SJCRH30 (cell line): Measurements from ENCODE around the gene NCF2. TPM values are rescaled to one million over a fixed set of nuclear protein-coding genes. Genes with fewer than 3 reads are reported as not detected.
A peak's percentile ranks its signal among the peaks of the same experiment; 100 is the strongest.

ENCODE experiments used
- DNase-seq, 2 experiments: peaks; one replicate each; pipeline ENCODE4 v3.0.0-alpha.2; 2015 to 2020
- H3K27ac ChIP-seq: fragments of 250-450 bp; sonication (Bioruptor Pico); 2 replicates; pipeline ENCODE4 v1.5.1; 2020; ENCODE audit warnings: mild to moderate bottlenecking, moderate library complexity
- H3K27me3 ChIP-seq: fragments of 250-450 bp; sonication (Bioruptor Pico); 2 replicates; pipeline ENCODE4 v1.5.1; 2020; ENCODE audit warnings: mild to moderate bottlenecking, moderate library complexity
- H3K36me3 ChIP-seq: fragments of 250-450 bp; sonication (Bioruptor Pico); 2 replicates; pipeline ENCODE4 v1.5.1; 2020; ENCODE audit warnings: mild to moderate bottlenecking, moderate library complexity
- H3K4me1 ChIP-seq: fragments of 250-450 bp; sonication (Bioruptor Pico); 2 replicates; pipeline ENCODE4 v1.5.1; 2020; ENCODE audit warnings: mild to moderate bottlenecking, moderate library complexity
- H3K4me3 ChIP-seq: fragments of 250-450 bp; sonication (Bioruptor Pico); 2 replicates; pipeline ENCODE4 v1.5.1; 2020; ENCODE audit warnings: mild to moderate bottlenecking, moderate library complexity
- H3K9me3 ChIP-seq: fragments of 250-450 bp; sonication (Bioruptor Pico); replicated peaks from 2 replicates; pipeline ENCODE4 v1.5.1; 2020; ENCODE audit warnings: mild to moderate bottlenecking, moderate library complexity
- total RNA-seq: library from RNA; depleted of rRNA; stranded (reverse); fragments of >200 nt; shearing (Covaris generic); gene quantifications from 2 replicates; pipeline ENCODE4 v1.2.3, GENCODE V29; 2014; rRNA removed

Gene NCF2
- total RNA-seq, 1 experiment from 2014 or later, result 0.55 TPM

DNA sequence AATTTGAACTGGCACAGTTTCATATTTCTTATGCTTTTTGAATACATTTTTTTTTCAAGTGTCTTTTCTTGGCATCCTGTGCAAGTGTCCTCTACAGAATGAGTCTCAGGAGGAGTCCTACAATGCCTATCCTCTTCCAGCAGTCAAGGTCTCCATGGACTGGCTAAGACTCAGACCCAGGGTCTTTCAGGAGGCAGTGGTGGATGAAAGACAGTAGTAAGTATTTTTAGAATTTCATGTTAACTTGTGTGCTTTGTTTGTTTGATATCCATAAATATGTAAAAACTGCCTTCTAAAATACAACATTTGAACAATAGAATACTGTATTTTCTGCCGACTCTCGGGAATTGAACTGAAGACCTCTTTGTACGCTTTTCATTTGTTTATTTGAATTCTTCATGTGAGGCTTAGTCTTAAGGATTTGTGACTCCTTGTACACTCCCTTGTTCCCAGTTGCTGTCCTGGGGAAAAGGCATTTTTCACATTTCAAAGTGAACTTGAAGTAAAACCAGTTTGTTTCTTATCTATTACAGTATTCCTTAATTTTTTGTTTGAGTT, 56.6 kb downstream of the NCF2 start:
- no peak overlapping the region for H3K27ac ChIP-seq
- peaks cover 58% of the 10 kb centered on the region for H3K36me3 ChIP-seq
- no peak overlapping the region for H3K4me3 ChIP-seq
- peak in 1 of 2 experiments; percentile 4 for DNase-seq
- H3K4me1 ChIP-seq, result no peaks in the 10 kb centered on the region
- no peaks in the 10 kb centered on the region for H3K9me3 ChIP-seq
- no peaks in the 10 kb centered on the region for H3K27me3 ChIP-seq

DNA sequence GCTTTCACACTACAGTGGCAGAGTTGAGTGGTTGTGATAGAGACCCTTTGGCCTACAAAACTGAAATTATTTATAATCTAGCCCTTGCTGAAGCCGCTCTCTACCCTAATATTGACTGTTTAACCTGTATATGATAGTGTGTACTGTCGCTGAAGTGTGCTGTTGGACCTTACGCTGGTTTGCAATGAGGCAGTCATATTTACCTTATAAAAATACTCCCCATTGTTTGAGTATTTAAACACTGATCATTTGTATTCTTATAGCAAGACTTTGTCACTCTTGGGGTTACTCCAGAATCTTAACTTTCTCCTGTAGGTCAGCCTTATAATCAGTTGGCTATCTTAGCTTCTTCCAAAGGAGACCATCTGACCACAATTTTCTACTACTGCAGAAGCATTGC, 61.7 kb downstream of the NCF2 start:
- DNase-seq, result no peak
- Histone ChIP-seq H3K36me3 (peaks cover 48% of the 10 kb centered on the region), H3K4me3 (no peak overlapping the region), H3K9me3 (no peaks in the 10 kb centered on the region), H3K27ac (no peak overlapping the region), H3K4me1 (no peaks in the 10 kb centered on the region), H3K27me3 (no peaks in the 10 kb centered on the region)

- no peaks in the 10 kb centered on the region for H3K9me3 ChIP-seq
- H3K27me3 ChIP-seq, result no peaks in the 10 kb centered on the region
- peaks cover 34% of the 10 kb centered on the region; the same call in 1 of the 2 replicates for H3K36me3 ChIP-seq
- no peak for DNase-seq
- H3K4me1 ChIP-seq, result no peaks in the 10 kb centered on the region
- H3K4me3 ChIP-seq, result no peak overlapping the region
- H3K27ac ChIP-seq, result no peak overlapping the region
These were observed 68.2 kb downstream of the NCF2 start for GRCh38 chr1:183522104-183522503.

DNA sequence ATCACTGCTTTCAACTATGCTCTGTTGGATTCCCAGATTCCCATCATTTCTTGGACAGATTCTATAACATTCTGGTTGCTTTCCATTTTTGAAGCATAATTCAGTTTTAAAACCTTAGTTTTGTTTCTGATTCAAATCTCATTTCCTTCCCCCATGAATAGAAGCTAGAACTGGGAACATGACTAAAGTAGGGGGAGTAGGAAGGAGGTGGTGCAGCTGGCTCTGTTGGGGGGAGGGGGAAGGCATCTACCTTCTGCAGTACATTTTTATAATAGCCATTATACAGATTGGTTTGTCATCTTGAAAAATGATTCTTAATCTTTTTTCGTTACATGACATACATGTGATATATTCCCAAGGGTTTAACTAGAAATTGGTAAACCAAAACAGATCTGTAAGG, 69.9 kb downstream of the NCF2 start:
- Histone ChIP-seq H3K4me3 (no peak overlapping the region), H3K9me3 (no peaks in the 10 kb centered on the region), H3K36me3 (peaks cover 36% of the 10 kb centered on the region; the same call in 1 of the 2 replicates), H3K27me3 (no peaks in the 10 kb centered on the region), H3K27ac (no peak overlapping the region), H3K4me1 (no peaks in the 10 kb centered on the region)
- DNase-seq, result no peak

DNA sequence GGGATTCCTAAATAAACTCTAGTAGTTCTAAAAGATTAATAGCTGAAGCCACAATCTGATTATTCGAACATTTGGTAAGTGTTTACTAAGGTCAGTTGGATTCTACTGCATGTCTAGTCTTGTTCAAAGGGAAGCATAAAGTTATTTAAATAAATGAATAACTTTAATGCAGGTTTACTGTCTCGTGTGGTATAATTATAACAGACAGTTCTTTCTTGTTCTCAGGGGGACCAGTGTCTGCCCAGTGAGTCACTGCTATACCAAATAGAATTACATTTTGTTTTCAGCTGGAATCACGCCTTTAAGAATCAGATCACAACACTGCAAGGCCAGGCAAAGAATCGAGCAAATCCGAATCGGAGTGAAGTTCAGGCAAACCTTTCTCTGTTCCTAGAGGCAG, 72.9 kb downstream of the NCF2 start:
- H3K4me3 ChIP-seq, result no peak overlapping the region
- peaks cover 10% of the 10 kb centered on the region; the same call in 1 of the 2 replicates for H3K4me1 ChIP-seq
- H3K36me3 ChIP-seq, result peaks cover 23% of the 10 kb centered on the region; the same call in 1 of the 2 replicates
- no peaks in the 10 kb centered on the region for H3K27me3 ChIP-seq
- DNase-seq, result no peak
- H3K9me3 ChIP-seq, result no peaks in the 10 kb centered on the region
- no peak overlapping the region for H3K27ac ChIP-seq

- DNase-seq, result no peak
- peaks cover 23% of the 10 kb centered on the region; the same call in 1 of the 2 replicates for H3K36me3 ChIP-seq
- H3K4me3 ChIP-seq, result no peak overlapping the region
These were observed 73.5 kb downstream of the NCF2 start for GRCh38 chr1:183516725-183517124.

GRCh38 chr1:183515002-183515689, 75.1 kb downstream of the NCF2 start:
- H3K27ac ChIP-seq, result no peak overlapping the region
- DNase-seq, result no peak
- no peaks in the 10 kb centered on the region for H3K27me3 ChIP-seq
- peaks cover 23% of the 10 kb centered on the region; the same call in 1 of the 2 replicates for H3K36me3 ChIP-seq
- no peaks in the 10 kb centered on the region for H3K9me3 ChIP-seq
- peaks cover 10% of the 10 kb centered on the region; the same call in 1 of the 2 replicates for H3K4me1 ChIP-seq
- no peak overlapping the region for H3K4me3 ChIP-seq

More at GRCh38 chr1:183516725-183517124, 73.5 kb downstream of the NCF2 start:
- H3K4me1 ChIP-seq, result peaks cover 10% of the 10 kb centered on the region; the same call in 1 of the 2 replicates
- H3K27me3 ChIP-seq, result no peaks in the 10 kb centered on the region
- H3K27ac ChIP-seq, result no peak overlapping the region
- no peaks in the 10 kb centered on the region for H3K9me3 ChIP-seq

DNA sequence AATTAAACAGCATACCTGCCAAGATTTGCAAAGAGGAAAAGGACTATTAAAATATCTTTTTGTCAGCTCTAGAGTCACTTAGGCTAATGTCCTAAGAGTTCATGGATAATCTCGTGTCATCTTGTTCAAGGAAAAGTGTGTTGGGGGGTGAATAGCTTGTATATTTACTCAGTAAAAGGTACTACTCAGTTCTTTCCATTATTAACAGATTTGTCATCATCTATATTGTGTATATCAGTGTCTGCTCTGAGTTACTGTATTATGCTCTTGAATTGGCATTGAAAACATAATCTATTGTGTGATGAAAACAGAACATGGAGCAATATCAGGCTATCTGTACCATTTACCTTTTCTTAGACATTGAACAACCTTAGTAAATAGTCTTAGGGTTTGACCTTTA, 76.0 kb downstream of the NCF2 start:
- no peaks in the 10 kb centered on the region for H3K27me3 ChIP-seq
- H3K9me3 ChIP-seq, result no peaks in the 10 kb centered on the region
- peaks cover 20% of the 10 kb centered on the region; the same call in 1 of the 2 replicates for H3K36me3 ChIP-seq
- peaks cover 10% of the 10 kb centered on the region; the same call in 1 of the 2 replicates for H3K4me1 ChIP-seq
- no peak overlapping the region for H3K4me3 ChIP-seq
- no peak overlapping the region for H3K27ac ChIP-seq
- DNase-seq, result no peak

DNA sequence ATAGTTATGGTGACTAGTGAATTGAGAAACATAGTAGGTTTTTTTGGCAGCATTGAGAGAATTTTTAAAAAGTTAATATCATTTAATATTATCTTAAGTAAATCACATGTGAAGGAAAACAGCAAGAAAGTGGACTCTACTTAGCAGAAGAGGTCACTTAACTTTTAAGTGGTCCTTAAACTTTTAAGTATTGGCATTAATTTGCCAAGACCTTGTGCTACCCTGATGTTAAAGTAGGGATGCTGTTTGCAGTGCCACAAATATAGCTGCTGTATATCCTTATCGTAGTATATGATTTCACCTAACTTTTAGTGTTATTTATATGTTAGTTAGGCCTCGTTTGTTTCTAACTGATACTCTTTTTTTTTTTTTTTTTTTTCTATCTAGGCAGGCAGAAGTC, 77.8 kb downstream of the NCF2 start:
- Histone ChIP-seq H3K9me3 (no peaks in the 10 kb centered on the region), H3K27ac (no peak overlapping the region), H3K36me3 (peaks cover 6% of the 10 kb centered on the region; the same call in 1 of the 2 replicates), H3K4me3 (no peak overlapping the region), H3K4me1 (peaks cover 10% of the 10 kb centered on the region; the same call in 1 of the 2 replicates), H3K27me3 (no peaks in the 10 kb centered on the region)
- DNase-seq, result no peak

GRCh38 chr1:183508694-183509093, 81.6 kb downstream of the NCF2 start:
- no peaks in the 10 kb centered on the region; the same call in 1 of the 2 replicates for H3K36me3 ChIP-seq
- no peak for DNase-seq
- H3K4me3 ChIP-seq, result no peak overlapping the region
- H3K4me1 ChIP-seq, result no peaks in the 10 kb centered on the region
- no peaks in the 10 kb centered on the region for H3K27me3 ChIP-seq
- no peaks in the 10 kb centered on the region for H3K9me3 ChIP-seq
- H3K27ac ChIP-seq, result no peak overlapping the region

DNA sequence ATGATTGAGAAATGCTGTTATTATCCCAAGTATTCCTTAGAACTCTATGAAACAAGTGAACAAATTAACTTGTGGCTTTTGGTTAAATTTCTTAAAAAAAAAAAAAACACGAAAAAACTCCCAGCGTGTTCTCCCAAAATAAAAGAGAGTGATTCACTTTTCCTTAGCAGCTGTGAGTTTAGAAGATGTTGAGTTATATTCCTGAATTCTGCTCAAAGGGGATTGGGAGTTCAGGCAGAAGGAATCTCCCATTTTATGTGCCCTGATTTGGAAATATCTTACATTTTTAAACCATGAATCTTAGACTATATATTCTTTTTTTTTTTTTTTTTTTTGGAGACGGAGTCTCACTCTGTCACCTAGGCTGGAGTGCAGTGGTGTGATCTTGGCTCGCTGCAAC, 83.7 kb downstream of the NCF2 start:
- no peak for DNase-seq
- Histone ChIP-seq H3K4me1 (no peaks in the 10 kb centered on the region), H3K27me3 (no peaks in the 10 kb centered on the region), H3K27ac (no peak overlapping the region), H3K9me3 (no peaks in the 10 kb centered on the region), H3K36me3 (no peaks in the 10 kb centered on the region), H3K4me3 (no peak overlapping the region)

Other genes with a start within 250 kb of the NCF2 start
- not detected in 2 replicates for gene NMNAT2, start 172.1 kb downstream of the NCF2 start, total RNA-seq
- 18.5 and 19.1 TPM in 2 replicates for gene SMG7, start 118.0 kb downstream of the NCF2 start, total RNA-seq
- gene ARPC5, start 45.3 kb upstream of the NCF2 start, total RNA-seq, result 67.7 and 68.8 TPM in 2 replicates
- not detected in 2 replicates for gene APOBEC4, start 62.9 kb upstream of the NCF2 start, total RNA-seq
- gene RGL1, start 214.7 kb upstream of the NCF2 start, total RNA-seq, result 0.32 and 0.35 TPM in 2 replicates